ENCODE results near the gene NPFFR1.
A peak's percentile ranks its signal among the peaks of the same experiment; 100 is the strongest.
"Not testable (repeated sequence)": the region's sequence is repeated elsewhere in the genome, so short reads cannot be mapped to it uniquely, and the experiment has no call there.

NPFFR1 gene

DNA sequence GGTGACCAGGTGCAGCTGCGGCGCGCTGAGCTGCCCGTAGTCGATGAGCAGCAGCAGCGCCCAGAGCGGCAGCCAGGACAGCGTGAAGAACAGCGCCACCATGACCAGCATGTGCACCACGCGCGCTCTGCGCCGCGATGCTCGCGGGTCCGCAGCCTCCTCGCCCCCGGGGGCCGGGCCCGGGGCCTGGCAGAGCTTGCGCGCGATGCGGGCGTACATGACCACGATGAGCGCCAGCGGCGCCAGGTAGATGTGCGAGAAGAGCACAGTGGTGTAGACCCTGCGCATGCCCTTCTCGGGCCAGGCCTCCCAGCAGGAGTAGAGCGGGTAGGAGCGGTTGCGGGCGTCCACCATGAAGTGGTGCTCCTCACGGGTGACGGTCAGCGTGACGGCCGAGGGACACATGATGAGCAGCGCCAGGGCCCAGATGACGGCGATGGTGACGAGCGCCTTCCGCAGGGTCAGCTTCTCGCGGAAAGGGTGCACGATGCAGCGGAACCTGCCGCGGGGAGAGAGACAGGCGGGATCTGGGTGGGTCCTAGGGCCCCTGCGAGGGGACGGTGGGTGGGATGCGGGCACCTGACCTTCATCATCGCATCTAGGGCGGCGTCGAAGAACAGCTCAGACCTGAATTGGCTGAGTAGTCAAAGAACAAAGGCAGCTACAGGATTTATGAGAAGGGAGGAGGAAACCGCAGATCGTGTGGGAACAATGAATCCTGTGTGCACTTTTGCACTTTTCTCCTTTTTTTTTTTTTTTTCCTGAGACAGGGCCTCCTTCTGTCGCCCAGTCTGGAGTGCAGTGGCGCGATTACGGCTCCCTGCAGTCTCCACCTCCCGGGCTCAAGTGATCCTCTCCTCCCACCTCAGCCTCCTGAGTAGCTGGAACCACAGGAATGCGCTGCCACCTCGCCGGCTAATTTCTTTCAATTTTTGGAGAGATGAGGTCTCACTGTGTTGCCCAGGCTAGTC, 28.2 kb downstream of the NPFFR1 start:
- no peak for DNase-seq (ENCODE audit: low read depth)

DNA sequence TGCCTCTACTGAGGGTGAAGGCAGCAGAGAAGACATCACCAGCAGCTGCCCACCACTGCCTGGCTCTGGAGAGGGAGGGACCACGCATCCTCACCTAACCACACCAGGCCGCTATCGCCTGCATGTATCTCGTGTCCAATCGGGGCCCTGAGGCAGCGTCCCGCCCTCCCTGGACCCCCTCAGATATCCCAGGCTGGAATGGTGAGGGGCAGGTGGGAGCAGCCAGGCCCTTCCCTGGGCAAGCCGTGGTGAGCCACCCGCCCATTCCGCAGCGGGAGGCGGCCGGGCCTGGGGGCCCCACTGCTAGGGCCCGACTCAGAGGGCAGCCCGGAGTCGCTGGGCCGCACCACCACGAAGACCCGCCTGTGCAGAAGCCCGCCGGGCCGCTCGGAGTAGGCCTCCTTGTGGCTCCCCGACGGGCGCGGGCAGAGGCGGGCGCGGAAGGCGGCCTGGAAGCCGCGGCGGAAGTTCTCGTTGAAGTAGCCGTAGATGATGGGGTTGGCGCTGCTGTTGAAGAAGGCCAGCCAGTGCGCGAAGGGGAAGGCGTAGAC, 29.0 kb downstream of the NPFFR1 start:
- no peak for DNase-seq (ENCODE audit: low read depth)

DNA sequence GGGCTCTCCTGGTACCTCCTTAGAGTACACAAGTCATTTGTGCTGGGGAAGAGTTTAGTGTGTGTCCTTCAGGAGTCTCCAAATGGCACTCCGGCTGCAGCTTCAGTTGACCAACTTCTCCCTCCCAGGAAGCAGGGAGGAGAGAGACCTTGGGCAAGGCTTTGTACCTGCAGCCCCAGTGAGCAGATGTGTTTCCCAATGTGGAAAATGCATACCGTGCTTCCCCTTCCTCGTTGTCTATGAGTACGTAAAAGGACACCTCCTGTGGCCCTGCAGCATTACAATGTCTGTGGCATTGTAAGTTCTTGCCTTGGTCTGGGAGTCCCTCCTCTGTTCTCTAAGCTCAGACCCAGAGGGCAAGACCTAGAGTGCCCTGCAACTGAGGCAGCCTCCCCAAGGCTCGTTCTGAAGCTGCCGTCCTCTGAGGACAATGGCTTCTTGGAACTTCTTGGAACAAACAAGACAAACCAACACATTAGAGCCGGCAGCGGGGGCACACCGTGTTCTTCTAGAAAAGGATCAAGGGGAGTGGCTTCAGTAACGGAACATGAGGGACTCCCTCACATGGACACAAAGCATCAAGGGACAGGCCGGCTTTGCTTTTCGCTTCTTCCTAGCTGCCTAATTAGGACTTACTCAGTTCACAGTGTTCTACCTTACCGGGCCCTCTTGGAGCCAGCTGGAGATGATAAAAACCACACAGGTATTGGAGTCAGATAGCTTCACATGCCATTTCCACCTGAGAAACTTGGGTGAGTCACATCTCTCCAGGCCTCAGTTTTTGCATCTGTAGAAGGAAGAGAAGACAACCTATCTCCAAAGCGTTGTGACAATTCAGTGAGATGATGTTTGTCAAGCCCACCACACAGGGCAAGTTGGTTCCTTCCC, 29.7 kb downstream of the NPFFR1 start:
- DNase-seq (ENCODE audit: low read depth), result no peak

DNA sequence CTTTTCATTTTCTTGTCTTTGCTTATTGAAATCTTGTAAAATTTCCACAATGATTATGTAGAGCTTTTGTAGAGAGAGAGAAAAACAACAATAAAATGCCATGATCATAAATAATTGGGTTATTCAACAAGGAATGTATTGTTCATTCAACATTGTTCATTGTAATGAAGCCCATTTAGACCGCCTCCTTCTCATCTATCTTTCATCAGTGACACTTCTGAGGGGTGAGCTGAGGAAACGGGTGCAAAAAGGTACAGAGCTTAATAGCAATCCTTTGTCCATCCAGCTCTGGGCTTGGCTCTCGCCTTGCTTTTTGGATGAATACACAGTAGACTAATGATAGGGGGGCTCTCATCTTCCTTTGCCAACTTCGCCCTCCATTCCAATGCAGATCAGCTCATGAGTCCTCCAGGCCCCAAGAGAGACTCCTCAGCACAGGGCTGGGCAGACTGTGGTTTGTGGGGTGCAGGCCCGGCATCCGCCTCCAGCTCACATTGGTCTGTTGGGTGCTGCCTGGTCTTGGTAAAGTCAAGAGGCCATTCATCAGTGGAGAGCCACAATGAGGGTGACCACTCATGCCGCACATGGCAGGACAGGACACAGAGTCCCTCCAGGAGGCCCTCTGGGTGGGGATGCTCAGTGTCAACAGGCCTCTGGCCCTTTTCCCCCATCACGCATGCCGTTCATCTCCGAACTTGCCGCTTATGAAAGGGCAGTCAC, 32.7 kb downstream of the NPFFR1 start:
- DNase-seq (ENCODE audit: low read depth), result no peak

DNA sequence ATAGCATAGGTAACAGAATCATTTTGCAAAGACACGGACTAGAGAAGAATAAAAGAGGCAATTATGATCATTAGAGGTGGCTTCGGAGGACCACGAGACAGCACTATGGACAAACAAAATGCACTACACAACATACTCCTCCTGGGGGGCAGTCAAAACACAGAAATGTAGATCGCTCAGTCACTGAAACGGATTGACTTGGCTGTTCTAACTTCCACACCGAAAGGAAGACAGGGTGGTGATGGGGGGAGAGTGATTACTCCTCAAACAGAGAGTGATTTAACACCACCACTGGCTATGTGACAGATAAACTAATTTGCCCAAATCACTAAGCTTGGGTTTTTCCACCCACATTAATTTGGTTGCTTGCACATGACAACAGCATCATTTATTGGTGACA, 36.4 kb downstream of the NPFFR1 start:
- DNase-seq (ENCODE audit: low read depth), result no peak

- no peak for DNase-seq (ENCODE audit: low read depth)
Measured at GRCh38 chr10:70241081-70241480, 42.7 kb downstream of the NPFFR1 start.

DNA sequence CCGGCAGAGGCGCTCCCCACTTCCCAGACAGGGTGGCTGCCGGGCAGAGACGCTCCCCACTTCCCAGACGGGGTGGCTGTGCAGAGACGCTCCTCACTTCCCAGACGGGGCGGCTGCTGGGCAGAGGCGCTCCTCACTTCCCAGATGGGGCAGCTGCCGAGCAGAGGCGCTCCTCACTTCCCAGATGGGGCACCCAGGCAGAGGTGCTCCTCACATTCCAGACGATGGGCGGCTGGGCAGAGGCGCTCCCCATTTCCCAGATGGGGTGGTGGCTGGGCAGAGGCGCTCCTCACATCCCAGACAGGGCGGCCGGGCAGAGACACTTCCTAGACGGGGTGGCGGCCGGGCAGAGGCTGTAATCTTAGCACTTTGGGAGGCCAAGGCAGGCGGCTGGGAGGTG, 43.8 kb downstream of the NPFFR1 start:
- DNase-seq (ENCODE audit: low read depth), result not testable (repeated sequence)

GRCh38 chr10:70239077-70239976, 44.5 kb downstream of the NPFFR1 start:
- not testable (repeated sequence) for DNase-seq (ENCODE audit: low read depth)

DNA sequence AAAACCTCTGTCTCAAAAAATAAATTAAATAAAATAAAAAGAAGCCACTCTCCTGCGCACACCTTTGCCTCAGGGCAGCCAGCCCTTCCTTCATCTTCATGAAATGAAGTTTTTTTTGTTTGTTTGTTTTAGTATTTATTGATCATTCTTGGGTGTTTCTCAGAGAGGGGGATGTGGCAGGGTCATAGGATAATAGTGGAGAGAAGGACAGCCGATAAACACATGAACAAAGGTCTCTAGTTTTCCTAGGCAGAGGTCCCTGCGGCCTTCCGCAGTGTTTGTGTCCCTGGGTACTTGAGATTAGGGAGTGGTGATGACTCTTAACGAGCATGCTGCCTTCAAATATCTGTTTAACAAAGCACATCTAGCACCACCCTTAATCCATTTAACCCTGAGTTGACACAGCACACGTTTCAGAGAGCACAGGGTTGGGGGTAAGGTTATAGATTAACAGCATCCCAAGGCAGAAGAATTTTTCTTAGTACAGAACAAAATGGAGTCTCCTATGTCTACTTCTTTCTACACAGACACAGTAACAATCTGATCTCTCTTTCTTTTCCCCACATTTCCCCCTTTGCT, 45.8 kb downstream of the NPFFR1 start:
- not testable (repeated sequence) for DNase-seq (ENCODE audit: low read depth)

GRCh38 chr10:70234668-70235447, 48.9 kb downstream of the NPFFR1 start:
- DNase-seq (ENCODE audit: low read depth), result no peak

GRCh38 chr10:70233939-70234300, 49.9 kb downstream of the NPFFR1 start:
- DNase-seq (ENCODE audit: low read depth), result no peak

DNA sequence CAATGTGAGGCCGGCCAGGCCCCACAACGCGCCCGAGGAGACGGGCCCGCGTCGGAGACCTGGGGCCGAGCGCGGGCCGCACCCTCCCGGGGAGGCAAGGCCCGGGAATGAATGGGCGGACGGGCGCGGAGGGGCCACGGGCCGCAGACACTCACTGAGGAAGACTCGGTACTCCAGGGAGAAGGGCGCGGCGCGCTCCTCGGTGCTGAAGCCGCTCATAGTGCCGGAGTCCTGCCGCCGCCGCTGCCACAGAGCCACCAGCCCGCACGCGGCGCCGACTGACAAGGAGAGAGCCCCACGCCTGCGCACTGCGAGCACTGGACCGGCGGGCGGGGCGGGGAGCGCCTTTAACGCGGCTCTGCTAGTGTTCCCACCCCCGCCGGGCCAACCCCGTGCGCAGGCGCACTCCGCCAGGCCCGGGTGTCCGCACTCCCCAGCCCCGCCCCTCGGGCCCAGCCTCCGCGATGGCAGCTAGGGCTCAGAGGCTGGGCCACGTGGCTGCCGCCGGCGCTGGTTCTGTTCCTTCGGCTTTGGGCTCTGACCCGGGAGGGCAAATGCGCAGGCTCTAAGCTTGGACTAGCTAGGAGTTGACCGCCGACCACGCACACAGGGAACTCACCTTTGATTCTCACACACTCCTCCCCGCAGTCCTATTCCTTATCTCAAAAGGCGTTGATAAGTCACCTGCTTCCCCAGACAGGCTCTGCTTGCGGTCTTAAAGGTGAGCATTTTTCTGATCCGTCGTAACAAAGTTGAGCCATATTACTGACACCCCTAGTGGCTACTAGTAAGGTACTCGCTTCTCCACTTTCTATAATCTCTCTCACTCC, 50.5 kb downstream of the NPFFR1 start, which contains the start of gene PPA1:
Gene PPA1 (minus strand): TSS at position 321 of the 830 bp plus-strand sequence. CDS start 102 bp downstream, at position 219.
- peak; percentile 99 for DNase-seq (ENCODE audit: low read depth)

DNA sequence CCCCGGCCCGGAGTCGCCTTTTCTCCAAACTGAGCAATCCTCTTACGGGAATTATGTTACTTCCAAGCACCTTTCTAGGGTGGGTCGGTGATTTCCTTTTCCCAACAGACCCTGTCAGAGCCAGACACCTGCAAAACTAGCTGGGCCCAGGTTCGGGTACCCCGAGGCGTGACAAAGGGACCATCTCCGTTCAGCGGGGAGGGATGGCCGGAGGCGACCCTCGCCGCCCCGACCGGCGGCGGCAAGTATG, 51.0 kb downstream of the NPFFR1 start:
- no peak for DNase-seq (ENCODE audit: low read depth)

DNA sequence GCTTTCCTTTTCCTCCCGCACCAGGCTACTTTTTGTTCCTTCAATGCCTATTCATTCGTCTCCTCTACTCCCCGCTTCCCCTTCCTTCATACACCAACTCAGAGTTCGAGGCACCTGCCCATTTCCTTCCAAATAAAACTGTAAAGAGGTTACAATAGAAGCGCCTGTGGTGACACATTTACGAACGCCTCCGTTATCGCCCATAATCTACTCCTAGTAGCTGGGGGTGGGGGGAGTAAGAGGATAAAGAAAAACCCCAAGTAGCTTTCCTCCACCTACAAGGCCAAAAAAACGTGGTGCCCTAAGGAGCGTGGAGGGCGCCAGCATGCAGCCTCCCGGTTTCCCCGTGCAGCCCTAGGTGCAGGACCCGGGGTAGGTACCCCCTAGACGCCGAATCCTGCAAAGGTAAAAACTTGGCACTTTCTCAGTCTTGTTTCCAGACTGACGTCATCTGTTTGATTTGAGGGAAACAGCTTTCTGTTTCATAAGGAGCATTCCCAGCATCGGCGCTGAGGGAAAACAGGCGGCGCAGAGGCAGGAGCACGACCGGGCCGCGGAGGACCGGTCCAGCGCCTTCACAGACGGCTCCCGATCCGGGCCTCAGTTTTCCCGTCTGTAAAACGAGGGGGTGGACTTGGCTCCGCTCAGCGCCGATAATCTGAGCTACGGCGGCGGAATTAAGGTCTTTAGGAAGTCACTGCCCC, 51.5 kb downstream of the NPFFR1 start:
- DNase-seq (ENCODE audit: low read depth), result no peak

- no peak for DNase-seq (ENCODE audit: low read depth)
Measured at GRCh38 chr10:70228491-70228890, 55.3 kb downstream of the NPFFR1 start.

DNA sequence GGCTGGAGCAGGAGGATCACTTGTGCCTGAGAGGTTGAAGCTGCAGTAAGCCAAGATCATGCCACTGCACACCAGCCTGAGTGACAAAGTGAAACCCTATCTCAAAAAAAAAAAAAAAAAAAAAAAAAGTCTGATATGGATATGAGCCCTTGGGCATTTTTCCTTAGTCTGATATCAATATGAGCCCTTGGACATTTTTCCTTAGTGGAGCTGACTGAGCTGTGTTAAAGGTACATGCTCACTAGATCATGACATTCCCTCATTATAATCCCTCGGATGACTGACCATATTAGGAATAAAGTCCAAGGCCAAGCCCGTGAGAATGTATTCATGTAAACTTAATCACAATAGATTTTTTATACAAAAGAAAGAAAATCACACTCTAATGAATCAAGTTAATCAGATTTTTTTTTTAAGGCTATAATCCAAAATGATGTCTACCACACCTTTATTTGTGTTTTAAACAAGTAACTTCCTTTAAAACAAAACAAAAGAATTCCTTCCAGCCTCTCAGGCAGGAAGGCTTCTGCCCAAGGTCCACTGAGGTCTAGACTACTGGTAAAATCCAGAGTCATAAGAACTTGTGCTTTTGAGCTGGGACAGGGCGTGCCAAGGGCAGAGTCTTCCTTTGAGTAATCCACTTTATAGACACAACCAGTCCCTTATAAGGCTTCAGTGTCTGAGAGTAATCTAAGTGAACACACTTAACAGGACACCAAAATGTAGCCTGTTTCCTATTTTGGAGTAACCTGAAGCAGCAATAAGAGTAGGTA, 56.1 kb downstream of the NPFFR1 start:
- no peak for DNase-seq (ENCODE audit: low read depth)

DNA sequence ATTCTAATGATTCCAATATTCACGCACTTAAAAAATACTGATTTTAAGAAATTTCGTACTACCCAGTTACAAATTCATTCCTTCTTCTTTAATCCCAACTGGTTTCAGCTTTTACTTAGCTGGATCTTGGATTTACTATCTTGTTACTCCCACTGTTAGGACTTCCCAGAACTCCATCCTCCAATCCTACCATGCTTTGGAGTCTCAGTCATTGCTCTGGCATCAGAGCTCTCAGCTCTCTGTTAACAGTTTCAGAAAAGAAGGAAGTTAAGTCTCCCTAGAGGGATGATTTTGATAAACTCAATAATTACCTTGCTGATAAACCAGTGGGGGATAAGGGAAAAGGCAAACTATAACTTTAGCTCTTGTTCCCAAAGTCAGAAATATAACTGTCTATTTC, 60.1 kb downstream of the NPFFR1 start:
- DNase-seq (ENCODE audit: low read depth), result no peak

All from T follicular helper cell (primary cell).